Hematopoietic multipotent progenitor cell (in vitro differentiated cells): Measurements from ENCODE around the gene PSMC4. TPM values are rescaled to one million over a fixed set of nuclear protein-coding genes. Genes with fewer than 3 reads are reported as not detected.
"Not testable (repeated sequence)": the region's sequence is repeated elsewhere in the genome, so short reads cannot be mapped to it uniquely, and the experiment has no call there.

Experiments used
- DNase-seq, 3 donors: peaks; one replicate each; pipeline ENCODE4 v3.0.0-alpha.2; 2011 to 2015; ENCODE audit warnings: low read depth in 2 of 3, low spot score in 2 of 3
- total RNA-seq: library from RNA; depleted of rRNA; stranded (reverse); fragments of >200 nt; gene quantifications from one replicate; pipeline ENCODE4 v1.2.3, GENCODE V29; 2012

Gene PSMC4
- total RNA-seq, 1 donor = 103 TPM

GRCh38 chr19:39943586-39943985 lies 27.4 kb upstream of the PSMC4 start:
- no peak for DNase-seq

GRCh38 chr19:39946532-39946931 lies 24.4 kb upstream of the PSMC4 start:
- DNase-seq = no peak

- DNase-seq = no peak
Observed at GRCh38 chr19:39949026-39949747, 21.8 kb upstream of the PSMC4 start.

- DNase-seq = no peak
Observed at GRCh38 chr19:39951065-39951650, 19.8 kb upstream of the PSMC4 start.

GRCh38 chr19:39951686-39952085 lies 19.3 kb upstream of the PSMC4 start:
- DNase-seq = no peak

- no peak for DNase-seq
Observed at GRCh38 chr19:39953915-39954314, 17.1 kb upstream of the PSMC4 start.

- not testable (repeated sequence) for DNase-seq
Observed at GRCh38 chr19:39957886-39958285, 13.1 kb upstream of the PSMC4 start.

- not testable (repeated sequence) for DNase-seq
Observed at GRCh38 chr19:39958942-39959341, 12.0 kb upstream of the PSMC4 start.

GRCh38 chr19:39959407-39959806 lies 11.6 kb upstream of the PSMC4 start:
- DNase-seq = not testable (repeated sequence)

GRCh38 chr19:39963898-39964297 lies 7.1 kb upstream of the PSMC4 start:
- no peak for DNase-seq

GRCh38 chr19:39966617-39967016 lies 4.3 kb upstream of the PSMC4 start:
- no peak for DNase-seq

GRCh38 chr19:39967561-39967960 lies 3.4 kb upstream of the PSMC4 start:
- DNase-seq = no peak

- DNase-seq = no peak
Observed at GRCh38 chr19:39968789-39969188, 2.2 kb upstream of the PSMC4 start.

- DNase-seq = no peak
Observed at GRCh38 chr19:39969266-39969665, 1.7 kb upstream of the PSMC4 start.

GRCh38 chr19:39969681-39970424 lies 1.1 kb upstream of the PSMC4 start:
- no peak for DNase-seq

- DNase-seq = peak in 2 of 3 donors; percentile 23 to 47
Observed at GRCh38 chr19:39970425-39970674, 615 bp upstream of the PSMC4 start.

- no peak for DNase-seq
Observed at GRCh38 chr19:39971380-39972035, 543 bp downstream of the PSMC4 start.

- DNase-seq = no peak
Observed at GRCh38 chr19:39974377-39975155, 3.6 kb downstream of the PSMC4 start.

GRCh38 chr19:39982883-39983282 lies 11.9 kb downstream of the PSMC4 start:
- no peak for DNase-seq

GRCh38 chr19:39983695-39984300 lies 12.8 kb downstream of the PSMC4 start:
- DNase-seq = no peak
